GM11168 (cell line): ENCODE measurements around the gene MGST3.
"Not testable (repeated sequence)": the region's sequence is repeated elsewhere in the genome, so short reads cannot be mapped to it uniquely, and the experiment has no call there.

Experiments used
- in situ Hi-C: fragments of 300-500 bp; cut with MboI; formaldehyde crosslinking; loops from one replicate; pipeline ENCODE4 v1.12.0; 2022; ENCODE audit warnings: low sequenced_read_pairs; ENCODE audit not compliant: unreplicated experiment

The MGST3 gene

GRCh38 chr1:165695031-165695430 is 64.0 kb downstream of the MGST3 start:
- in situ Hi-C loops = no loop called here

GRCh38 chr1:165696625-165697100 is 65.6 kb downstream of the MGST3 start:
- in situ Hi-C loops = no loop called here

- in situ Hi-C loops = no loop called here
Observed at GRCh38 chr1:165697491-165697880, 66.5 kb downstream of the MGST3 start.

GRCh38 chr1:165697881-165698760 is 67.1 kb downstream of the MGST3 start, which contains the start of gene ALDH9A1:
ALDH9A1 (minus strand) TSS chr1:165698562; CDS start chr1:165698558, 4 bp downstream.
- in situ Hi-C loops = no loop called here

GRCh38 chr1:165698761-165699052 is 67.7 kb downstream of the MGST3 start:
- in situ Hi-C loops = no loop called here

GRCh38 chr1:165699577-165699976 is 68.5 kb downstream of the MGST3 start:
- in situ Hi-C loops = no loop called here

GRCh38 chr1:165701922-165702321 is 70.9 kb downstream of the MGST3 start:
- in situ Hi-C loops = not testable (repeated sequence)

- in situ Hi-C loops = no loop called here
Observed at GRCh38 chr1:165703648-165704047, 72.6 kb downstream of the MGST3 start.
